Hepatocyte (in vitro differentiated cells): Measurements from ENCODE around the gene LMOD3. TPM values are rescaled to one million over a fixed set of nuclear protein-coding genes. Genes with fewer than 3 reads are reported as not detected.

Source experiments
- DNase-seq: peaks from one replicate; pipeline ENCODE4 v3.0.0-alpha.2; 2016; ENCODE audit warnings: low spot score
- H2AFZ ChIP-seq: fragments of 200-600 bp; sonication (generic); 2 replicates; pipeline ENCODE4 v1.6.0; 2016; ENCODE audit warnings: antibody characterized with exemption, mild to moderate bottlenecking
- H3K27ac ChIP-seq: fragments of 200-600 bp; sonication (generic); 2 replicates; pipeline ENCODE4 v1.5.1; 2016; ENCODE audit warnings: mild to moderate bottlenecking
- H3K27me3 ChIP-seq: fragments of 200-600 bp; sonication (generic); 2 replicates; pipeline ENCODE4 v1.6.1; 2016
- H3K36me3 ChIP-seq: fragments of 200-600 bp; sonication (generic); replicated peaks from 2 replicates; pipeline ENCODE4 v1.5.1; 2016; ENCODE audit warnings: low read depth; ENCODE audit not compliant: insufficient read depth
- H3K4me1 ChIP-seq: fragments of 200-600 bp; sonication (generic); 2 replicates; pipeline ENCODE4 v1.5.1; 2016; ENCODE audit warnings: mild to moderate bottlenecking, moderate library complexity; ENCODE audit not compliant: insufficient read depth
- H3K4me2 ChIP-seq: fragments of 200-600 bp; sonication (generic); 2 replicates; pipeline ENCODE4 v1.6.0; 2016
- H3K4me3 ChIP-seq: fragments of 200-600 bp; sonication (generic); 2 replicates; pipeline ENCODE4 v1.5.1; 2016; ENCODE audit warnings: mild to moderate bottlenecking
- H3K79me2 ChIP-seq: fragments of 200-600 bp; sonication (generic); 2 replicates; pipeline ENCODE4 v1.6.0; 2017; ENCODE audit warnings: mild to moderate bottlenecking
- H3K9me2 ChIP-seq: fragments of 200-600 bp; sonication (generic); replicated peaks from 2 replicates; pipeline ENCODE4 v1.6.0; 2017; ENCODE audit warnings: mild to moderate bottlenecking; ENCODE audit not compliant: insufficient read depth
- H3K9me3 ChIP-seq: fragments of 200-600 bp; sonication (generic); 2 replicates; pipeline ENCODE4 v1.5.1; 2016; ENCODE audit warnings: low read depth, mild to moderate bottlenecking
- H4K20me1 ChIP-seq: fragments of 200-600 bp; sonication (generic); 2 replicates; pipeline ENCODE4 v1.6.0; 2016; ENCODE audit warnings: mild to moderate bottlenecking; ENCODE audit not compliant: insufficient read depth, poor library complexity, severe bottlenecking
- EZH2 ChIP-seq: fragments of 200-600 bp; sonication (generic); IDR thresholded peaks from 2 replicates; pipeline ENCODE4 v1.6.1; 2016; ENCODE audit warnings: antibody characterized with exemption, mild to moderate bottlenecking, borderline replicate concordance
- EZH2phosphoT487 ChIP-seq: fragments of 200-600 bp; sonication (generic); IDR thresholded peaks from one replicate; pipeline ENCODE4 v1.6.1; 2018; ENCODE audit warnings: antibody characterized with exemption, mild to moderate bottlenecking, low read depth, moderate library complexity; ENCODE audit not compliant: unreplicated experiment, severe bottlenecking
- WGBS: methylation state at CpG from one replicate; pipeline ENCODE4 v1.1.6; 2016; ENCODE audit warnings: low lambda C conversion rate; ENCODE audit errors: missing lambda C conversion rate; 5-methylcytosine and 5-hydroxymethylcytosine counted together
- polyA plus RNA-seq: library from polyadenylated mRNA; unstranded; fragments of >200 nt; fragmentation: Nextera tagmentation; extraction: Ambion mirVana; gene quantifications from 2 replicates; pipeline ENCODE4 v1.2.1, GENCODE V29; 2016
- total RNA-seq: library from RNA; depleted of rRNA; stranded (reverse); fragments of >200 nt; gene quantifications from 2 replicates; pipeline ENCODE4 v1.2.3, GENCODE V29; 2014
- TF ChIP-seq, protein P1 (sequence below): fragments of 200-600 bp; sonication (generic); IDR thresholded peaks from 2 replicates; pipeline ENCODE4 v1.5.1; 2016; ENCODE audit warnings: antibody characterized with exemption, mild to moderate bottlenecking; ENCODE audit not compliant: poor library complexity

Gene LMOD3
- total and polyA plus RNA-seq, 2 experiments from 2014 or later, result not detected

DNA sequence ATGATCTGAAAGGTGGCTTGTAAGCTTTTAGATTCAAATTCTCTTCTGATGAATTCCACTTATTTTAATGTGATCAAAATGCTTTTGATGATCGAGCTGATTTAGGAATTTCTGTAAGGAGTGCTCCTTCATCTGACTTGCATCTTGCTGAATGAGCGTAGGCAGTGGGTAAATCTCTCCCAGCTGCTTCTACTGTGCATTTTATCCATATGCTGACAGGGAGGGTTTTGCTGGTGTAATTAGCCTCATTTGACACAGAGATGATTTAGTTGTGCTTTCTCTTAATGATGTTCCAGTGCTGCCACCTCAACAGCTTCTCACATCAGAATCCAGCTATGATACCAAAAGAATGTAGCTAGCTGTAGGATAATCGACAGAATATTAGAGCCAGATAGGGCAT, 3.8 kb upstream of the LMOD3 start:
- H3K79me2 ChIP-seq, result no peaks in the 10 kb centered on the region
- H4K20me1 ChIP-seq, result no peaks in the 10 kb centered on the region
- TF ChIP-seq EZH2phosphoT487 (no peak), EZH2 (no peak)
- TF ChIP-seq, protein P1, sequence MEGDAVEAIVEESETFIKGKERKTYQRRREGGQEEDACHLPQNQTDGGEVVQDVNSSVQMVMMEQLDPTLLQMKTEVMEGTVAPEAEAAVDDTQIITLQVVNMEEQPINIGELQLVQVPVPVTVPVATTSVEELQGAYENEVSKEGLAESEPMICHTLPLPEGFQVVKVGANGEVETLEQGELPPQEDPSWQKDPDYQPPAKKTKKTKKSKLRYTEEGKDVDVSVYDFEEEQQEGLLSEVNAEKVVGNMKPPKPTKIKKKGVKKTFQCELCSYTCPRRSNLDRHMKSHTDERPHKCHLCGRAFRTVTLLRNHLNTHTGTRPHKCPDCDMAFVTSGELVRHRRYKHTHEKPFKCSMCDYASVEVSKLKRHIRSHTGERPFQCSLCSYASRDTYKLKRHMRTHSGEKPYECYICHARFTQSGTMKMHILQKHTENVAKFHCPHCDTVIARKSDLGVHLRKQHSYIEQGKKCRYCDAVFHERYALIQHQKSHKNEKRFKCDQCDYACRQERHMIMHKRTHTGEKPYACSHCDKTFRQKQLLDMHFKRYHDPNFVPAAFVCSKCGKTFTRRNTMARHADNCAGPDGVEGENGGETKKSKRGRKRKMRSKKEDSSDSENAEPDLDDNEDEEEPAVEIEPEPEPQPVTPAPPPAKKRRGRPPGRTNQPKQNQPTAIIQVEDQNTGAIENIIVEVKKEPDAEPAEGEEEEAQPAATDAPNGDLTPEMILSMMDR, result no peak
- H2AFZ ChIP-seq, result no peak overlapping the region
- no peak for DNase-seq
- H3K27me3 ChIP-seq, result no peaks in the 10 kb centered on the region
- no peak overlapping the region for H3K4me2 ChIP-seq
- H3K9me3 ChIP-seq, result no peaks in the 10 kb centered on the region
- no peak overlapping the region for H3K4me3 ChIP-seq
- no peaks in the 10 kb centered on the region for H3K9me2 ChIP-seq
- 88% methylated on average over 3 of the region's 3 CpGs for WGBS
- H3K4me1 ChIP-seq, result no peaks in the 10 kb centered on the region
- no peak overlapping the region for H3K27ac ChIP-seq
- no peaks in the 10 kb centered on the region for H3K36me3 ChIP-seq

- DNase-seq, result no peak
- Histone ChIP-seq H4K20me1 (no peaks in the 10 kb centered on the region), H3K27me3 (no peaks in the 10 kb centered on the region), H3K9me3 (no peaks in the 10 kb centered on the region), H3K27ac (no peak overlapping the region), H3K36me3 (no peaks in the 10 kb centered on the region), H3K4me3 (no peak overlapping the region), H3K9me2 (no peaks in the 10 kb centered on the region), H2AFZ (no peak overlapping the region), H3K79me2 (no peaks in the 10 kb centered on the region), H3K4me1 (no peaks in the 10 kb centered on the region), H3K4me2 (no peak overlapping the region)
- TF ChIP-seq EZH2, result no peak
- TF ChIP-seq, protein P1, result no peak
- TF ChIP-seq EZH2phosphoT487, result no peak
- WGBS, result 73% methylated on average over 8 of the region's 8 CpGs
Observed at GRCh38 chr3:69121950-69122349, 445 bp downstream of the LMOD3 start.

GRCh38 chr3:69121513-69121912, 882 bp downstream of the LMOD3 start:
- H3K4me2 ChIP-seq, result no peak overlapping the region
- no peak overlapping the region for H2AFZ ChIP-seq
- H3K4me1 ChIP-seq, result no peaks in the 10 kb centered on the region
- H3K36me3 ChIP-seq, result no peaks in the 10 kb centered on the region
- no peaks in the 10 kb centered on the region for H3K27me3 ChIP-seq
- WGBS, result 85% methylated on average over 6 of the region's 6 CpGs
- H3K9me2 ChIP-seq, result no peaks in the 10 kb centered on the region
- H3K79me2 ChIP-seq, result no peaks in the 10 kb centered on the region
- H4K20me1 ChIP-seq, result no peaks in the 10 kb centered on the region
- H3K27ac ChIP-seq, result no peak overlapping the region
- H3K4me3 ChIP-seq, result no peak overlapping the region
- no peak for DNase-seq
- TF ChIP-seq EZH2phosphoT487, result no peak
- no peak for TF ChIP-seq EZH2
- TF ChIP-seq, protein P1, result no peak
- H3K9me3 ChIP-seq, result no peaks in the 10 kb centered on the region
